ENCODE measurements around the gene DNAJC7. TPM values are rescaled to one million over a fixed set of nuclear protein-coding genes. Genes with fewer than 3 reads are reported as not detected.

DNAJC7 gene, protein sequence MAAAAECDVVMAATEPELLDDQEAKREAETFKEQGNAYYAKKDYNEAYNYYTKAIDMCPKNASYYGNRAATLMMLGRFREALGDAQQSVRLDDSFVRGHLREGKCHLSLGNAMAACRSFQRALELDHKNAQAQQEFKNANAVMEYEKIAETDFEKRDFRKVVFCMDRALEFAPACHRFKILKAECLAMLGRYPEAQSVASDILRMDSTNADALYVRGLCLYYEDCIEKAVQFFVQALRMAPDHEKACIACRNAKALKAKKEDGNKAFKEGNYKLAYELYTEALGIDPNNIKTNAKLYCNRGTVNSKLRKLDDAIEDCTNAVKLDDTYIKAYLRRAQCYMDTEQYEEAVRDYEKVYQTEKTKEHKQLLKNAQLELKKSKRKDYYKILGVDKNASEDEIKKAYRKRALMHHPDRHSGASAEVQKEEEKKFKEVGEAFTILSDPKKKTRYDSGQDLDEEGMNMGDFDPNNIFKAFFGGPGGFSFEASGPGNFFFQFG
- total RNA-seq (2021; ENCODE audit: unreplicated experiment): 72.0 TPM
- polyA plus RNA-seq (2012; ENCODE audit: insufficient read length): 76.8 TPM
- percentile 82 among the genes with signal in this experiment for Bru-seq, nascent RNA
- BruChase-seq, experiment 1, labeled RNA remaining after a 2-hour chase: percentile 81 among the genes with signal in this experiment
- BruChase-seq, experiment 2, labeled RNA remaining after a 6-hour chase: percentile 87 among the genes with signal in this experiment
- long read RNA-seq, transcript DNAJC7-203 (14 exons, 2,022 nt): major isoform, 26 of 49 reads
- long read RNA-seq, partial matches to known transcripts: 9 of 49 reads
- long read RNA-seq, other reads (novel, unspliced or antisense): 11 of 49 reads

DNA sequence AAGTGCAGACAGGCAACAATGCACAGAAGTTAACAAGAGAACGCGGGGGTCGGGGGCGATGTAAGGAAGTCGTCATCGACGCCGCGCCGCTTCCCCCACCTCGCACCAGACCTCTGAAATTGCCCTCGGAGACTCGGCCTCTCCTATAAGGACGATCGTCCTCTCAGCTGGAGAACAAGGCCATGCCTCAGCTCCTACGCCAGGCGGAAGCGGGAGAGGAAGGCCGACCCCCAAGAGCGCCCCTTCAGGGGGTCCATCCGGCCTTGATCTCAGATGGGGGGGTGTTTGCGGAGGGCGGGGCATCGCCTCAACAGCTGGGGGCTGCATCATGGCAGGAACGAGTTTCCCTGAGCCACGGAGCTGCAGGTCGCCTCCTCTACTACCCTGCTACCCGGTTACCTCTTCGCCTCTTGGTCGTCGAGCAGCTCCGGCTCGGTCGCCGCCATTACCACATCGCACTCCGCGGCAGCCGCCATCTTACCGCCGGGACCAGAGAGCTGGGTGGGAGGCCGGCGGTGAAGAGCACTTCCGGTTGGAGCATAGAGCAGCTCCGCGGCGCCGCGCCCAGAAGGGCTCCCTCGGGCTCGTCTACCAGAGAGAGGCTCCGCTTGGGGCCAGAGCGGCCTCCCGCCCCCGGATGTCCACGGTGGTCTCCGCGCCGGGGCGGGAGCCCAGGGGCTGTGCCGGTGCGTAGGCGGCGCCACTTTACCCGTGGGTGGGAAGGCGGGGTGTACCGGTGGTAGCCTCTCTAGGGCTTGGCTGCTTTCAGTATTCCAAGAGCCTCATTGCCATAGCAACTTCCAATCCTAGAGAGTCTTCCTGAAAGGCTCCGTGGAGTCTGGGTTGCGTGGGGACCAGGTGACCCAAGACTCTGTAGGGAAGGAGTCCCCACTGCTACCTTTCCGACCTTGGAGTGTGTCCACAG lies at the start of gene DNAJC7:
DNAJC7 (minus strand) TSS at position 499 of the 925 bp plus-strand sequence; CDS start at position 476, 23 bp downstream.
- intact Hi-C loops (cut with micrococcal nuclease; ENCODE audit: unreplicated experiment): no loop called here
- POLR2A ChIA-PET: interaction anchor here (0.6 kb wide), 1 partner anchor 47 kb away, joined by 13 read pairs; no protein-coding TSS in a partner anchor
- in situ Hi-C loops (cut with HindIII; ENCODE audit: low pct_unique_long_range_greater_than_20kb, low sequenced_read_pairs): no loop called here
- H3K9me3 ChIP-seq (ENCODE audit: control insufficient read depth, insufficient read depth, low read depth, low read length): no peaks in the 10 kb centered on the region
- H3K27ac ChIP-seq (ENCODE audit: low read length): peak within 1 kb of the TSS; percentile 94
- H3K4me3 ChIP-seq (ENCODE audit: low read depth in 2 of 2, low read length in 2 of 2): peak within 1 kb of the TSS; percentile 90 to 93
- H3K36me3 ChIP-seq (ENCODE audit: control insufficient read depth, insufficient read depth, low read length): peaks cover 8% of the 10 kb centered on the region; the same call in 1 of the 2 replicates
- peak; percentile 40; the same call in 1 of the 2 replicates for TF ChIP-seq SIN3A (IDR thresholded peaks at IDR 0.05; ENCODE audit: borderline replicate concordance, insufficient read depth, low read depth, low read length)
- TF ChIP-seq, protein P1, sequence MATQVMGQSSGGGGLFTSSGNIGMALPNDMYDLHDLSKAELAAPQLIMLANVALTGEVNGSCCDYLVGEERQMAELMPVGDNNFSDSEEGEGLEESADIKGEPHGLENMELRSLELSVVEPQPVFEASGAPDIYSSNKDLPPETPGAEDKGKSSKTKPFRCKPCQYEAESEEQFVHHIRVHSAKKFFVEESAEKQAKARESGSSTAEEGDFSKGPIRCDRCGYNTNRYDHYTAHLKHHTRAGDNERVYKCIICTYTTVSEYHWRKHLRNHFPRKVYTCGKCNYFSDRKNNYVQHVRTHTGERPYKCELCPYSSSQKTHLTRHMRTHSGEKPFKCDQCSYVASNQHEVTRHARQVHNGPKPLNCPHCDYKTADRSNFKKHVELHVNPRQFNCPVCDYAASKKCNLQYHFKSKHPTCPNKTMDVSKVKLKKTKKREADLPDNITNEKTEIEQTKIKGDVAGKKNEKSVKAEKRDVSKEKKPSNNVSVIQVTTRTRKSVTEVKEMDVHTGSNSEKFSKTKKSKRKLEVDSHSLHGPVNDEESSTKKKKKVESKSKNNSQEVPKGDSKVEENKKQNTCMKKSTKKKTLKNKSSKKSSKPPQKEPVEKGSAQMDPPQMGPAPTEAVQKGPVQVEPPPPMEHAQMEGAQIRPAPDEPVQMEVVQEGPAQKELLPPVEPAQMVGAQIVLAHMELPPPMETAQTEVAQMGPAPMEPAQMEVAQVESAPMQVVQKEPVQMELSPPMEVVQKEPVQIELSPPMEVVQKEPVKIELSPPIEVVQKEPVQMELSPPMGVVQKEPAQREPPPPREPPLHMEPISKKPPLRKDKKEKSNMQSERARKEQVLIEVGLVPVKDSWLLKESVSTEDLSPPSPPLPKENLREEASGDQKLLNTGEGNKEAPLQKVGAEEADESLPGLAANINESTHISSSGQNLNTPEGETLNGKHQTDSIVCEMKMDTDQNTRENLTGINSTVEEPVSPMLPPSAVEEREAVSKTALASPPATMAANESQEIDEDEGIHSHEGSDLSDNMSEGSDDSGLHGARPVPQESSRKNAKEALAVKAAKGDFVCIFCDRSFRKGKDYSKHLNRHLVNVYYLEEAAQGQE (IDR thresholded peaks at IDR 0.05; ENCODE audit: insufficient read depth in 1 of 2, low read depth in 2 of 2, low read length in 1 of 2): no peak; a peak in 1 of 4 replicates
- TF ChIP-seq, protein P2, sequence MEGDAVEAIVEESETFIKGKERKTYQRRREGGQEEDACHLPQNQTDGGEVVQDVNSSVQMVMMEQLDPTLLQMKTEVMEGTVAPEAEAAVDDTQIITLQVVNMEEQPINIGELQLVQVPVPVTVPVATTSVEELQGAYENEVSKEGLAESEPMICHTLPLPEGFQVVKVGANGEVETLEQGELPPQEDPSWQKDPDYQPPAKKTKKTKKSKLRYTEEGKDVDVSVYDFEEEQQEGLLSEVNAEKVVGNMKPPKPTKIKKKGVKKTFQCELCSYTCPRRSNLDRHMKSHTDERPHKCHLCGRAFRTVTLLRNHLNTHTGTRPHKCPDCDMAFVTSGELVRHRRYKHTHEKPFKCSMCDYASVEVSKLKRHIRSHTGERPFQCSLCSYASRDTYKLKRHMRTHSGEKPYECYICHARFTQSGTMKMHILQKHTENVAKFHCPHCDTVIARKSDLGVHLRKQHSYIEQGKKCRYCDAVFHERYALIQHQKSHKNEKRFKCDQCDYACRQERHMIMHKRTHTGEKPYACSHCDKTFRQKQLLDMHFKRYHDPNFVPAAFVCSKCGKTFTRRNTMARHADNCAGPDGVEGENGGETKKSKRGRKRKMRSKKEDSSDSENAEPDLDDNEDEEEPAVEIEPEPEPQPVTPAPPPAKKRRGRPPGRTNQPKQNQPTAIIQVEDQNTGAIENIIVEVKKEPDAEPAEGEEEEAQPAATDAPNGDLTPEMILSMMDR (IDR thresholded peaks at IDR 0.05): no peak
- peak; percentile 69 for TF ChIP-seq TCF7L2 (IDR thresholded peaks at IDR 0.05; ENCODE audit: low read depth, low read length)
- TF ChIP-seq POLR2AphosphoS5 (IDR thresholded peaks at IDR 0.05; ENCODE audit: low read depth, low read length): peak; percentile 46
- TSS peak; percentile 85 for BruUV-seq (replicated peaks)
- DNase-seq (ENCODE audit: low read depth, low spot score) (peak; percentile 35), ATAC-seq (peak; percentile 95)
- H3K27me3 ChIP-seq (ENCODE audit: control insufficient read depth, insufficient read depth, low read length): no peaks in the 10 kb centered on the region
- H3K4me1 ChIP-seq (ENCODE audit: control insufficient read depth, insufficient read depth, low read length): peaks cover 7% of the 10 kb centered on the region; the same call in 1 of the 2 replicates
- CTCF ChIA-PET: no interaction called here

DNA sequence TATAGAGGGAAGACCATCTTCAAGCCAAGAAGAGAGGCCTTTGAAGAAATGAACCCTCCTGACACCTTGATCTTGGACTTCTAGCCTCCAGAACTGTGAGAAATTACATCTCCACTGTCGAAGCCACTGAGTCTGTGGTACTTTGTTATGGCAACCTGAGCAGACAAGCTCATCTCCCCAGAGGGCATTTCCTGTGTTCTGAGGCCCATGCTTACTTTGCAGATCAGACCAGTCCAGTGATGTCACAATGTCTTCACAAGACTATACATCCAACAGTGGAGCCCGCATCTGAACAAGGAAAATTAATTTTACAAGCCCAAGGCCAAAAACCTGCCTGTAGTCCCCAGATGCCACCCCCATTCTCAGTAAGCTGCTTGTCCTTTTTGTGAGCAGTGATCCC lies 48.0 kb upstream of the DNAJC7 start:
- no peak overlapping the region for H3K4me3 ChIP-seq (ENCODE audit: low read depth in 2 of 2, low read length in 2 of 2)
- intact Hi-C loops (cut with micrococcal nuclease; ENCODE audit: unreplicated experiment): no loop called here
- POLR2A ChIA-PET: interaction anchor here (0.5 kb wide), 1 partner anchor 31 kb away, joined by 5 read pairs; no protein-coding TSS in a partner anchor
- H3K36me3 ChIP-seq (ENCODE audit: control insufficient read depth, insufficient read depth, low read length): no peaks in the 10 kb centered on the region
- in situ Hi-C loops (cut with HindIII; ENCODE audit: low pct_unique_long_range_greater_than_20kb, low sequenced_read_pairs): no loop called here
- no peak for ATAC-seq
- no peaks in the 10 kb centered on the region for H3K27me3 ChIP-seq (ENCODE audit: control insufficient read depth, insufficient read depth, low read length)
- BruUV-seq (replicated peaks): no TSS peak
- no peaks in the 10 kb centered on the region for H3K9me3 ChIP-seq (ENCODE audit: control insufficient read depth, insufficient read depth, low read depth, low read length)
- CTCF ChIA-PET: no interaction called here
- TF ChIP-seq SIN3A (IDR thresholded peaks at IDR 0.05; ENCODE audit: borderline replicate concordance, insufficient read depth, low read depth, low read length) (no peak), TCF7L2 (IDR thresholded peaks at IDR 0.05; ENCODE audit: low read depth, low read length) (no peak), POLR2AphosphoS5 (IDR thresholded peaks at IDR 0.05; ENCODE audit: low read depth, low read length) (no peak)
- TF ChIP-seq, protein P2 (IDR thresholded peaks at IDR 0.05): no peak
- TF ChIP-seq, protein P1 (IDR thresholded peaks at IDR 0.05; ENCODE audit: insufficient read depth in 1 of 2, low read depth in 2 of 2, low read length in 1 of 2): no peak
- DNase-seq (ENCODE audit: low read depth, low spot score): no peak
- H3K4me1 ChIP-seq (ENCODE audit: control insufficient read depth, insufficient read depth, low read length): peaks cover 6% of the 10 kb centered on the region; the same call in 1 of the 2 replicates
- no peak overlapping the region for H3K27ac ChIP-seq (ENCODE audit: low read length)
